GM18519 (cell line): ENCODE data around the gene MAML2.

Source experiments
- ATAC-seq: cut with Tn5 transposase; IDR thresholded peaks from one replicate; pipeline ENCODE4 v1.9.1; 2021; ENCODE audit warnings: mild to moderate bottlenecking, moderate library complexity; ENCODE audit not compliant: unreplicated experiment, low FRiP score

MAML2 gene

DNA sequence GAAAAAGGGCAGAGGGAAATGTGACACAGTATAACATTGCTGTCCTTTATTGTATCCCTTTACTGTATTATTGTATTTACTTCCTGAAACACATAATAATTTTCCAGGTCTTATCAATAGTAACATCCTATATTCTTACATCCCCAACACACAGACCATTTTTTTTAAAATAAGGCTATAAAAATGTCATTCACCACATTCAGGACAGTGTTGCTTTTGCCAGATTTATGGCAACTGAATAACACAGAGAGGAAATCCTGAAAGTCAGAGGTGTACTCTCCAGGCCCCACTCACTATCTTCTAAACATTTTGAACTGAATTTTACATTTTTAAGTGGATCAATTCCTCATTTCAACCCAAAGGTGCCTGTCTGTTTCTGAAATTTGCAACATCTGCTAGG, 314.2 kb downstream of the MAML2 start:
- no peak for ATAC-seq

DNA sequence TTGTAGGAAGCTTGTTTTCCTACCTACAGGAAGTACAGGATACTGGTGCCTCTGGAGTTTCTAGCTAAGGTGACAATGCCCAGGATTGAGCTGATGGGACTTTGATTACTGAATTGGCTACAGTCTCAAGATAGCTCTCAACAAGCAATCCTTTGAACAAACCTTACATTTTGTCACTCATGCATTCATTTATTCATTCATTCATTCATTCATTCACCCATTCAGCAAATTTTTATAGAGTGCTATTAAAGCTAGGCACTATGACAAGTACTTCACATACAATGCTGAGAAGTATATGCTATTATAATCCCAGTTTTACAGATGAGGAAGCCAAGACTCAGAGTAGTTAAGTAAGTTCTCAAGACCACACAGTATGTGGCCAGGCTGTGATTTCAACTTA, 316.0 kb downstream of the MAML2 start:
- no peak for ATAC-seq

DNA sequence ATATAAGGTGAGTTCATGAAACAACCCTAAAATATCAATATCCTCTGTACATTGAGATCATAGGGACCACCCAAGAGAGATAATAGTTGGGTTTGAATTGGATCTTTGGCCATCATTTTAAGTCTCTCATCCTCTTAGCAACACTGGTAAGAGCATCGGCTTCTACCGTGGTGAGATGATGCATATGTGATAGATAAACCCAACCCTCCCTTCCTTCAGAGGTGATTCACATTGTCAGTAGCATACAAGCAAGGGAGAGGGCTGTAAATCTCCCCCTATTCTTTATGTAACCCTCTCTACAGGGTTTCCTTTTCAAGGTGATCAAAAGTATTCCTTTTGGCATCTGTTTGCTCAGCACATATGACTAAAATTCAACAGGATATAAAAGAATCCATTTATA, 316.7 kb downstream of the MAML2 start:
- no peak for ATAC-seq

DNA sequence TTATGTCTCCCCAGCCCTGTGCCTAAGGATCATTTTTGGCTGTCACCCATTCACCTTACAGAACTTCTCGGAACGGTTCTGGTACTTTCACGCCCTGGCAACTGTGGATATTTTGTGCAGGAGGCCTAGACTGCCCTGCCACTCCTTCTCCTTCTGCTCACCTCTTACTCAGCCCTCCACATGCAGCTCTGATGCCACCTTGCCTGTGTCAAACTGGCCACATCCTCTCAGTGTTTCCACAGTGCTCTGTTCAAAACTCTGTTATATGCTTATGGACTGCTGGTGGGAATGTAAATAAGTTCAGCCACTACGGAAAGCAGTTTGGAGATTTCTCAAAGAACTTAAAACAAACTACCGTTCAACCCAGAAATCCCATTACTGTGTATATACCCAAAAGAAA, 318.3 kb downstream of the MAML2 start:
- ATAC-seq = no peak

GRCh38 chr11:96023275-96023674, 319.7 kb downstream of the MAML2 start:
- ATAC-seq = no peak

GRCh38 chr11:96021901-96022650, 320.9 kb downstream of the MAML2 start:
- ATAC-seq = no peak

DNA sequence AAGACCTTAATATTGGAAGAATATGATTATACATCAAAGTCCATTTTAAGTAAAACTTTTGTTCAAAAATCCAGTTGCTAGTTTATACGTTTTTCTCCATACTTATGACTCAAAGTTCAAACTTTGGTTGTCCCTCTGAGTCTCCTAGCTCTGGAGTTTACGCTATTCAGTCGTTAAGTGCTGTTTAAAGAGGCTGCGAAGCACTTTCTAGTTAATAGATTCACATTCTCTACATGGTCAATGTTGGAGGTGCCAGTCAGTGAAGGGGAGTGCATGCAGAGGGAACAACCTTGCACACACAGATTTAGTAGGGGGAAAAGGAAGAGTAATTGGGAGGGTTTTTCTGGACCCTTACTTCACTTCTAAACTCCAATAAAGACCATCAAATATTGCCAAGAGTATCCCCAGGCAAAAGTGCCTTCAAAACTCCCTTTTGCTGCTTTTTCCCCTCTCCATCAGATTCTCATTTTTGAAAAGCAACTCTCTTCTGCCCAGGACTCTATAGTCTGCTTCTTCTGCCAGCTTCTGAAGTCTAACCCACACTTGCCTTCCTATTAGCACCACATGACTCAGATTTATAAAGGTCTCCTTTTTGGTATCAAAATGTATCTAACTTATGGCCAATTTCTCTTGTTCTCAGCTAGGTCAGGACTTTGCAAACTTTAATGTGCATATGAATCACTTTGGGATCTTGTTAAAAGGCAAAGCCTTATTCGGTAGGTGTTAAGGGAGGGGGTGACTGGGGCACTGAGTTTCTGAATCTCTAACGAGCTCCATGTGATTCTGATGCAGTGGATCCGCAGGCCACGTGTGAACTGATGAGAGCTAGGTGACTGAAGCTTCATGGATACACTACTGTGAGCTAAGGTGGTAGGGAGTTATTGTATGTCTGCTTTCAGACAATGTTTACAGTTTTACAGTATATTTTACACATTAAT, 322.9 kb downstream of the MAML2 start:
- ATAC-seq = no peak

- no peak for ATAC-seq
Measured at GRCh38 chr11:96019281-96019680, 323.7 kb downstream of the MAML2 start.

DNA sequence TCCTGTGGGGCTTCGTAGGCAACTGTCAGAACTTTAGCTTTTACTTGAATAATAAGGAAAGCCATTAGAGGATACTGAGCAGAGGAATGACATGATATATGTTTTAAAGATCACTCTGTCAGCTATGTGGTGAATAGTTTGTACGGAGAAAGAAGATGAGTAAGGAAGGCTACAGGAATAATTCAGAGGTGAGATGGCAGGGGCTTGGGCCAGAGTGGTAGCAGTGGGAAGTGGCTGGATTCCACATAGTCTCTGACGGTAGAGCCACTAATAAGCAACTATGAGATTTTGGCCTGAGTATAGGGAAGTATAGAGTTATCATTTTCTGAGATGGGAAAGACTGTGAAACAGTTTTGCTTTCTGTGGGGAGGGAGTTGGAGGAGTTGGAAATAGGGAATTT, 325.1 kb downstream of the MAML2 start:
- ATAC-seq = no peak

DNA sequence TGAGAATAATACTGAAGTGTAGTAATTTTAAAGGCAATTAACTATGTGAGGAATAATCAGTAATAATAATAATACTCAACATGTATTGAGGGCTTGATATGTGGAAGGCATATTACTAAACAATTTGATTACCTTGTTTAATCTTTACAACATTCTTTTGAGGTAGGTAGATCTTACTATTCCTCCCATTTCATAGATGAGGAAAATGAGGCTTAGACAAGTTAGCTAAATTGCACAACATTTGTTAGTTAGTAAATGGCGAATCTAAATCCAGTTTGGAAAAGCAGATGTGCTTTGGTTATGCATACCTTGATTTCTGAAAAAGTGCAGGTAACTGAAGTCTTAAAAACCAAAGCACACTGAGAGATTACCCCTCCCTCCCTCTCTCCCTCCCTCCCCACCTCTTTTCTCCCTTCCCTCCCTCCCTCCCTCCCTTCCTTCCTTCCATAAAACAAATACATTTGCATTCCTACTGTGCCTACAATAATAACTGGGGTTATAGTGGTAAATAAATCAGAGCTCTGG, 326.0 kb downstream of the MAML2 start:
- ATAC-seq = no peak

DNA sequence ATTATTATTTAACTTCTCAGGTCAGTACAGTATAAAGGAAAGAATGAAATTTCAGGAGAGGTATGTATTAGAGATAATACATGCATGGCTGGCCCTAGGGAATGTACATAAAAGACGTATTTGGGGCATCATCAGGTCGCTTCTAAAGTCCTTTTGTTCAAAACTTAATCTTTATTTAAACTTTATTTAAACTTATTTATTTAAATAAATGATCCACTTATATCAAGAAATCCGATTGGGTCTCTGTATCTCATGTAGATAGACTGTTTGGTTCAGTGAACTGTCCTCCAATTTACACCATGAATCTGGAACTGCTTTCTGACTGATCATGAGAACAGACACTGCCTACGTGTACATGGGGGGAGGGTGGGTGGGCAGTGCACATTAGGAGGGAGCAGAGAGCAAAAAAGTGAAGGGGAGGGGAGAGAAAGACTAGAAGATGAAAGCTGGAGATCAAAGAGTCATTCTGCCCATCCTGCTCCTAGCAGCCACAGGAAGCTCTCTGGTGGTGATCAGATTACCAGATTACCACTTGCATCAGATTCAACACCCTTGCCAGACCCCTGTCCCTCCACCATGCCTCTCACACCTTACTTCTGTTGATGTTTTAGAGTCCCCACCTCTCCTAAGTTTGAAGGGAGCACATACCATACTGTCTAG, 327.0 kb downstream of the MAML2 start:
- no peak for ATAC-seq

DNA sequence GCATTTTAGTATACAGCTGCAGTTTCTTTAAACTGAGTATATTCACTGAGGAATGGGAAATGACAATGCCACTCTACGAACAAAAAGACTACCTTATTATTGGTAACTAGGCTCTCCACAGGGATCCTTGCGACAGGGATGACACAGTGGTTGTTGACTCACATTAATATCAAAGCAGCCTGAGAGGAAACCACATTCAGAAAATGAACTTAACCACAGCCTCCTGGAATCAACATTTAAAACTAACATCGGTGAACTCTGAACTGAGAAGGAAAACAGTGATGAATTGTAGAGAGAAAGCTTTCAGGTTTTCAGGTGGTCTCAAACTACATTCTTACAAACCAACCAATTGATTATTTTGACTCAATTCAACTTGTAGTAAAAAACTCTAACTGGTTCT, 328.8 kb downstream of the MAML2 start:
- no peak for ATAC-seq

DNA sequence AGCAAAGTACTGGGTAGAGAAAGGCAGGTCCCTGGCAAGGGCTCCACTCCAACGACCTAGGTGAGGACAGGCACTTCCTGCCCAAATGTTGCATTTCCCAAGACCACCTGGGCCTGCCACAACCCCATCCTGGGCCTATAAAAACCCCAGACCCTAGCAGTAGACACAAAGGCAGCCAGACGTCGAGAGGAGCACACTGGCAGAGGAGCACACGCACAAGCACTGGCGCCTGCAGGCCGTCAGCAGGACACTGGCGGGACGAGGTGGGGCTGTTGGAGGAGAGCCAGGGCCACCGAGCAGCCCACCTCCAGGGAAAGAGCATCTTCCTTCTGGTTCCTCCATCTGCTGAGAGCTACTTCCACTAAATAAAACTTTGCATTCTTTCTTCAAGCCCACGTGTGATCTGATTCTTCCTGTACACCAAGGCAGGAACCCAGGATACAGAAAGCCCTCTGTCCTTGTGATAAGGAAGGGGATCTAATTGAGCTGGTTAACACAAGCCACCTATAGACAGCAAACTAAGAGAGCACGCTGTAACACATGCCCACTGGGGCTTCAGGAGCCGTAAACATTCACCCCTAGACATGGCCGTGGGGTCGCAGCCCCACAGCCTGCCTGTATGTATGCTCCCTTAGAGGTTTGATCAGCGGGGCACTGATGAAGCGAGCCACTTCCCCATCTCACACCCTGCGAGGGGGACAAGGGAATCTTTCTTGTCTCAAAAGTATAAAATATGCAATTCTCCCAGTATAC, 329.4 kb downstream of the MAML2 start:
- ATAC-seq = no peak

DNA sequence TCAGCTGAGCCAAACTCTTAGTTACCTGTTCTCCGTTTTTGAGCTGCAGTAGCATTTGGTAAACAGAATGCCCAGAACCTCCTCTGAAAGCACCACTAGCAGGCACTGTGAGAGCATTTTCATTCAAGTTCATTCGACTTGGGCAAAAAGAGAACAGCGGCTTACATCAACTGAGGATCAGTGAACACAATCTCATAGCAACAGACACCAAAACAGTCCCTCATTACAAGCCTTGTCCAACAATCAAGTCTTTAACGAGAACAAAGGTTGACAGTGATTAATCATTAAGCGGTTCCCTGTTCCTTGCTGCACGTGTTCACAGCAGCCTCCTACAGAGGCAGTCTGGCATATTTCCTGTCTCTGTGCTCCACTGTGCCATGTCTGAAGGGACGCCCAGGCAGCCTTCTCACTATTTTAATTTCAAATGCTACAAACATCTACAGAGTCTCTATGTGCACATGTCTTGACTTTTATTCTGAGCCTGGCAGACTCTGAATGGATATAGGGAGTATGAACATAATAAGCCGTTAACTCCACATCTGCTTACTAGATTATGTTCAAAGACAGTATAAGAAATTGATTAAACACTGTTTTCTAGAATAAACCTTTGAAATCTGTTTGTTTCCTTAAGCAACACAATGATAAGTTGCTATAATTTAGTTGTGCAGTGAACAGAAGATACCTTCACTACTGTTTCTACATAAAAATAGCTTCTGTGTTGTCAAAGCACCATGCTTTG, 330.7 kb downstream of the MAML2 start:
- ATAC-seq = peak; percentile 84

DNA sequence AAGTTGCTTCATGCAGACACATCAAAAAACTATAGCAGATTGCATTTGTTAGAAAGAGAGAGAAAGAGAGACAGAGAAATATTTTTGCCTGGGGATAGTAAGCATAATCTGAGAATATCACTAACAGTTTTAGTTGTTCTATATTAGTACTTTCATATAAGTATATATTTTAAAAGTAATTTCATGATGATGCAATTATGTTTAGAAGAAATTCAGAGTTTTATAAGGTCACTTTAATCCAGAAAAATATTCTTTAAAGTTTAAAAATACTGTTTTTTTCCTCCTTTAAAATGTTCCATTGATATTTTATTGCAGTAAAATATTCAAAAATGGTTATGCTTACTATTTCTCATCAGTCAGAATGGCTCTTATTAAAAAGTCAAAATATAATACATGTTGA, 332.3 kb downstream of the MAML2 start:
- no peak for ATAC-seq

GRCh38 chr11:96008161-96008720, 334.8 kb downstream of the MAML2 start:
- ATAC-seq = no peak

- no peak for ATAC-seq
Measured at GRCh38 chr11:96006037-96006436, 337.0 kb downstream of the MAML2 start.

DNA sequence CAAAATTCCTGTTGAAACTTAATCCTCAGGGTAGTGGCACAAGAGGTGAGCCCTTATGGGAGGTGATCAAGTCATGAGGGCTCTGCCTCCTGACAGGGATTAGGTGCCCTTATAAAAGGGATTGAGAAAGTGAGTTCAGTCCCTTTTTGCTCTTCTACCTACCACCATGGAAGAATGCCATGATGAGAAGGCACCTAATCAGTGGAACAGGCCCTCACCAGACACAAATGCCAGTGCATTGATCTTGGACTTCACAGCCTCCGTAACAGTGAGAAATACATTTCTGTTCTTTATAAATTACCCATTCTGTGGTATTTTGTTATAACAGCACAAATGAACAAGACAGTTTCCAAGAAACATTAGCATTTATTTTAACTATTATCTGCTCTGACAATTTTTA, 338.1 kb downstream of the MAML2 start:
- ATAC-seq = no peak

DNA sequence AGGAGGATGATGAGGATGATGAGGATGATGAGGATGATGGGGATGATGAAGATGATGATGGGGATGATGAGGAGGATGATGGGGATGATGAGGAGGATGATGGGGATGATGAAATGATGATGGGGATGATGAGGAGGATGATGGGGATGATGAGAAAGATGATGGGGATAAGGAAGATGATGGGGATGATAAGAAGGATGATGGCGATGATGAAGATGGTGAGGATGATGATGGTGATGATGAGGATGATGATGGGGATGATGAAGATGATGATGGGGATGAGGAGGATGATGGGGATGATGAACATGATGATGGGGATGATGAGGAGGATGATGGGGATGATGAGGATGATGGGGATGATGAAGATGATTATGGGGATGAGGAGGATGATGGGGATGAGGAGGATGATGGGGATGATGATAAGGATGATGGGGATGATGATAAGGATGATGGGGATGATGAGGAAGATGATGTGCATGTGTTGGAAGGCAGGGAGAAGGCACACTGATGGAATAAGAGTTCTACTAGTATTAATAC, 340.2 kb downstream of the MAML2 start:
- ATAC-seq = no peak
